Esophagus muscularis mucosa (tissue), 3 donors: ENCODE results near the gene NSD2.

ENCODE experiments used
- CTCF ChIP-seq, 3 experiments: fragments of 200-600 bp in 2 of 3; fragments of 450-650 bp in 1 of 3; sonication (generic) in 2 of 3; IDR thresholded peaks; one replicate each; pipeline ENCODE4 v1.5.1; 2017 to 2019; ENCODE audit warnings: antibody characterized with exemption in 3 of 3, mild to moderate bottlenecking in 2 of 3, moderate library complexity in 1 of 3
- POLR2A ChIP-seq: fragments of 450-650 bp; IDR thresholded peaks from one replicate; pipeline ENCODE4 v1.6.1; 2017; ENCODE audit warnings: antibody characterized with exemption, moderate library complexity, mild to moderate bottlenecking, low read depth

GRCh38 chr4:1932736-1933135 lies 61.5 kb downstream of the NSD2 start:
- TF ChIP-seq CTCF (IDR thresholded peaks at IDR 0.05) (no peak), POLR2A (no peak)
